ENCODE results near the gene SETD1B.

DNA sequence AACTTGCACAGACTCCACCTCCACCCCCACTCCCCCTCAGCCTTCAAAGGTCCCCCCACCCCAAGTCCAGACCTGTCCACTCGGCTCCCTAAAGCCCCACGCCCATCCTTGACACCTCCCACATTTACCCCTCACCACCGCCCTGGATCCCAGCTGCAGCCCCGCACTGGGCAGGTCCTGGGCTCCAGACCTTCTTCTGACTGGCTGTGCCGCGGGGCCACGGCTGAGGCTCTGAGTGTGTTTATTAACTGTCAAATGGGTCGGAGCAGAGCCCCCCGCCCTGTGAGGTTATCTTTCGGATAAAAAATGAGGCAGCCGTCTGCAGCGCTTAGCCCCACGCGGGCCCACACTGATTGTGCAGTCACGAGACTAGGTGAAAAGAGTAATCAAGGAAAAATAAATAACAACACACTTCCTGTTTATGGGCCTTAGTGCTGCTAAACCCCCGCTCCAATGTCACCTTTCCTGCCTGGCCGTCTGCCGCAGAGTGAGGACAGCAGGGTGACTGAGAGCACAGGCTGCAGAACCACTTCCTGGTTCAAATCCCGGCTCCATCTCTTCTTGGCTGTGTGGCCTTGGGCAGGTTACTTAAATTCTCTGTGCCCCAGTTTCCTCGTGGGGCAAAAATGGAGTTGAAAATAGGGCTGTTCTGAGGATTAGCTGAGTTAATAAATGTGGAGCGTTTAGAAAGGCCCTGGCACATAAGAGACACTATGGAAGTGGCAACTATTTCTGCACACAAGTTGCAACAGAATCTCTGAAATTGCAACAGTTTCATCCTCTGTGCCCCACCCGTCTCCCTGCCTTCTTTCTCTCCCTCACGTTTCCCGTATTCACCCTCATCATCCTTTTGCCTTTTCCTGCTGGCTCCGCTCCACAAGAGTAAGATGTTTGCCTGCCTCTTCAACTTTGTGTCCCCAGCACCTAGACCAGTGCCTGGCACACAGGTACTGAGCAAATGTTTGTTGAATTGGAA lies 9.4 kb downstream of the SETD1B start:
- TF ChIP-seq, protein P1, sequence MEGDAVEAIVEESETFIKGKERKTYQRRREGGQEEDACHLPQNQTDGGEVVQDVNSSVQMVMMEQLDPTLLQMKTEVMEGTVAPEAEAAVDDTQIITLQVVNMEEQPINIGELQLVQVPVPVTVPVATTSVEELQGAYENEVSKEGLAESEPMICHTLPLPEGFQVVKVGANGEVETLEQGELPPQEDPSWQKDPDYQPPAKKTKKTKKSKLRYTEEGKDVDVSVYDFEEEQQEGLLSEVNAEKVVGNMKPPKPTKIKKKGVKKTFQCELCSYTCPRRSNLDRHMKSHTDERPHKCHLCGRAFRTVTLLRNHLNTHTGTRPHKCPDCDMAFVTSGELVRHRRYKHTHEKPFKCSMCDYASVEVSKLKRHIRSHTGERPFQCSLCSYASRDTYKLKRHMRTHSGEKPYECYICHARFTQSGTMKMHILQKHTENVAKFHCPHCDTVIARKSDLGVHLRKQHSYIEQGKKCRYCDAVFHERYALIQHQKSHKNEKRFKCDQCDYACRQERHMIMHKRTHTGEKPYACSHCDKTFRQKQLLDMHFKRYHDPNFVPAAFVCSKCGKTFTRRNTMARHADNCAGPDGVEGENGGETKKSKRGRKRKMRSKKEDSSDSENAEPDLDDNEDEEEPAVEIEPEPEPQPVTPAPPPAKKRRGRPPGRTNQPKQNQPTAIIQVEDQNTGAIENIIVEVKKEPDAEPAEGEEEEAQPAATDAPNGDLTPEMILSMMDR (IDR thresholded peaks at IDR 0.05) = no peak
- TF ChIP-seq POLR2A (IDR thresholded peaks at IDR 0.05) = no peak

All from uterus (tissue), 2 donors.